Measurements from ENCODE around the gene ZMYM3.

ZMYM3 gene

DNA sequence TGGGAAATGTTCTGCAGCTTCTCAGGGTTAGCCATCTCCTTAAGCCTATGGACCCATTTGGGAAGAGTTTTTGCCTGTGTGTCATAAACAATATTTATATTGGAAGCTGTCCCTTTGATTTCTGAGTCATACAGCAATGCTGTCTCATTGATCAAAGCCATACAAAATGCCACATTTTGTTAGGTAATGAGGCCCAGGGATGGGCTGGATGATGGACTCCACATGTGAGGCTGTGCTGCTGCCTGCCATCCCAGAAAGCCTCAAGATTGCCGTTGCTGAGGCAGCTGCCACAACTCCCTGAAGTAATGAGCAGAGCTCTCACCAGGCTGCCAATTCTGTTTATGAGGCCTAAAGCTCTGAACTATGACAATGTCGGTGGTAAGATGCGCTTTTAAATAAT lies 43.1 kb downstream of the ZMYM3 start:
- DNase-seq = no peak

DNA sequence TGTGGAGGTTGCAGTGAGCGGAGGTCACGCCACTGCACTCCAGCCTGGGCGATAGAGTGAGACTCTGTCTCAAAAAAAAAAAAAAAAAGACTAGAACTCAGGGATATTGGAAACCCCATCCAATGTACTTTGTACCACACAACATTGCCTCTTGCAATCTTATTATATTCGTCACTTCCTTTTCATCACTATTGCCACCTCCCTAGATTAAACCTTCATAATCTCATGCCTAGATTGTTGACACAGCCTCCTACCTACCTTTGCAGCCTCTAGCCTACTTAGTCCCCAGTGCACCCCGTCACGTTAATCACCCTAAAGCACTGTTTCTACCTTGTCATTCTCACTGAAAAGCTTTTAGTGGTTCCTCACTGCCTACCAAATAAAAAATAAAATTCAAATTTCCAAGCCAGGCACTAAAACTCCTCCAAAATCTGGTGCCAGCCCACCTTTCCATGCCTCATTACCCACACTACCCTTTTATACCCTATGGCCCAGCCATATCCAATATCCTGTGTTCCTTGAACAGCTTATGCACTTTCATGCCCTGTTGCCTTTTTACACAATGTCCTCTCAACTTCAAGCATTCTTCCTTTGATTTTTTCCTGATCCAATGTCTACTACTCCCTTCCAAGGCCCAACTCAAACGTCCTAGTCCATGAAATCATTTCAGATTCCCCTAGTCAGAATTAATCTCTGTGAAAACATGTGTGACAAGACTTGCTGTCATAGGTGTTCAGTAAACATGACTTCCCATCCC lies 54.5 kb downstream of the ZMYM3 start:
- DNase-seq = no peak

DNA sequence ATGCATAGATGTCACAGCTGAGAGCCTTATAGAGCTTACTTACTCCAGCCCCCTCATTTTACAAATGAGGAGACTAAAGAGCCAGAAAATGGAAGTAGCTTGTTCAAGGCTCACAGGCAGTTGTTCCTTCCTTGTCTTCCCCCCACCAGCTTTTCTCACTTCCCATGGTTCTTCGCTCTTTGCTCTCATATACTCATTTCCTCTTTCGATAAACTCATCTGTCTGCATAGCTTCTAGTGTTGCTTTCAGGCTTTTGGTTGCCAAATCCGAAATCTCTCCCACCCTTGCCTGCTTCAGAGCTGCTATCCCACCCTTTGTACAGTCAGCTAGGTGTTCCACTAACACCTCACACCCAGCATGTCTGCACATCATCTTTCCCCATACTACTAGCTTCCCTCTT lies 55.9 kb downstream of the ZMYM3 start:
- DNase-seq = no peak

DNA sequence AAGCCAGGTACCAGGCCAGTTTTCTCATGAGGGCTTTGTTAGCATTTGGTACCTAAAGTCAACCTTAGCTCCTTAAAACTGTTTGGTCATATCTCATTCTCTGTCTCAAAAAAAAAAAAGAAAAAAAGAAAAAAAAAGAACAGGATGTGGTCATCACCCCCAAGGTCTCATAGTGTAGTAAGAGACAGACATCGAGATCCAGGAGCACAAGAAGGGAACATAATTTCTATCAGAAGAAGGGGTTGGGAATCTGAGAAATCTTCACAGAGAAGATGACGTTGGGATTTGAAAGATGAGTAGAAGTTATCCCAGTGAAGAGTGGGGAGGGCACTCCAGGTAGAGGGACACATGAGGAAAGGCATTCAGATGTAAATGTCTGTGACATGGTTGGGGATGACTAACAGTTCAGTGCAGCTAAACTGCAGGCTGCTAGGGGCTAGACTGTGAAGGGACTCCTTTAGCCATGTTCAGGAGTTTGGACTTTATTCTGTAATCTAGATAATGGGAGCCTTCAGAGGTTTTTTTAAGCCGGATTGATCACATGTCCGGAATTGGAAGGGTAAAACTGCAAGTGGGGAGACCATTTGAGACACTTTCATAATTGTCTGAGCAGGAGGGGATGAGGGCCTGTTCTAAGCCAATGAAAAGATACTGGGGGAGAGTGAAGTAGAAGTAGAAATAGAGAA lies 57.8 kb downstream of the ZMYM3 start:
- DNase-seq = no peak

DNA sequence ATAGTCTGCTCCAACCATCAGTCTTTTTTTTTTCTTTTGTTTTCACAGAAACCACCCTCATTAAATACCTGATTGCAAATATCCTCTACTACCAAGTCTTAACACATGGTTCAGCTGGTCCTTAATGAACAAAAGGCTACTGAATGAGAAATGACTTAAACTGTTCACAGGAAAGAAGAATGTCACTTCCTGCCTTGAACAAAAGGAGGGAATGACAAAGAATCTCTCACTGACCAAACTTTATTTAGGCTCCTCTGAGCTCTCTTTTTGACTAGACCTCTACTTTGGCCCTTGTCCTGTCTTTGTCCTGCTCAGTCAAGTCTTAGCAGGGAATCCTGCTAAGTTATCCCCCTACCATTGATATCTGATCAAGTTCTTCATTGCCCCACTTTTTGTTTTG lies 62.7 kb downstream of the ZMYM3 start:
- no peak for DNase-seq
